H1 (cell line): ENCODE data around the gene SLC35E3. TPM values are rescaled to one million over a fixed set of nuclear protein-coding genes. Genes with fewer than 3 reads are reported as not detected.

Experiments used
- CTCF ChIA-PET: fragments of 300-600 bp; sonication (Branson Sonifier 250); formaldehyde crosslinking; loops from one replicate; lab custom pipeline; 2021; ENCODE audit not compliant: partially characterized antibody; lab: Charles Lee
- POLR2A ChIA-PET: fragments of 300-600 bp; sonication (Branson Sonifier 250); formaldehyde crosslinking; loops from one replicate; lab custom pipeline; 2021; ENCODE audit warnings: inconsistent platforms; ENCODE audit not compliant: partially characterized antibody; lab: Charles Lee
- DNase-seq, 2 experiments: peaks; one replicate each; pipeline versions ENCODE4 v3.0.0 to v3.0.0-alpha.2; 2010 to 2022; ENCODE audit warnings: low spot score in 2 of 2, low read depth in 1 of 2, mixed read lengths in 1 of 2
- FAIRE-seq: peaks from 2 replicates; lab custom pipeline; 2011; peaks lifted over from hg19 to GRCh38; lab: Jason Lieb, UNC
- H2AFZ ChIP-seq: 2 replicates; pipeline ENCODE4 v1.8.1; 2012; ENCODE audit warnings: low read length, inconsistent platforms
- H2AK5ac ChIP-seq: 2 replicates; pipeline ENCODE4 v1.6.1; 2013; ENCODE audit warnings: low read depth, low read length
- H2BK120ac ChIP-seq: replicated peaks from 2 replicates; pipeline ENCODE3; 2013; ENCODE audit warnings: low read depth, low read length, inconsistent platforms
- H2BK12ac ChIP-seq: 2 replicates; pipeline ENCODE4 v1.6.1; 2013; ENCODE audit warnings: low read depth, low read length
- H2BK15ac ChIP-seq: 2 replicates; pipeline ENCODE4 v1.6.1; 2013; ENCODE audit warnings: low read length
- H2BK20ac ChIP-seq: 2 replicates; pipeline ENCODE4 v1.6.1; 2013; ENCODE audit warnings: low read length
- H2BK5ac ChIP-seq: 2 replicates; pipeline ENCODE4 v1.6.1; 2013; ENCODE audit warnings: low read depth, low read length
- H3K14ac ChIP-seq: 2 replicates; pipeline ENCODE4 v1.6.1; 2013; ENCODE audit warnings: inconsistent platforms; ENCODE audit not compliant: insufficient read length
- H3K18ac ChIP-seq: 2 replicates; pipeline ENCODE4 v1.6.1; 2013; ENCODE audit warnings: low read length; ENCODE audit errors: extremely low read depth
- H3K23ac ChIP-seq: 2 replicates; pipeline ENCODE4 v1.6.1; 2013; ENCODE audit warnings: inconsistent platforms; ENCODE audit not compliant: insufficient read length
- H3K23me2 ChIP-seq: 2 replicates; pipeline ENCODE4 v1.6.1; 2013; ENCODE audit warnings: low read depth, low read length
- H3K27ac ChIP-seq: 2 replicates; pipeline ENCODE4 v1.6.1; 2011; ENCODE audit warnings: low read depth, low read length, inconsistent platforms
- H3K27me3 ChIP-seq, 4 experiments: replicated peaks in 1 of 4; 1 replicate in 1 of 4; 2 replicates in 3 of 4; pipeline versions ENCODE4 v1.6.1 to v1.8.1; 2011 to 2013; ENCODE audit warnings: low read length in 3 of 4, mild to moderate bottlenecking in 3 of 4, inconsistent platforms in 2 of 4, mixed read lengths in 2 of 4, moderate library complexity in 1 of 4; ENCODE audit not compliant: control insufficient read depth in 3 of 4, insufficient read depth in 3 of 4; ENCODE audit errors: extremely low read depth in 1 of 4
- H3K36me3 ChIP-seq, 4 experiments: 2 replicates each; pipeline versions ENCODE4 v1.6.1 to v1.8.1; 2011 to 2013; ENCODE audit warnings: mild to moderate bottlenecking in 4 of 4, low read length in 3 of 4, moderate library complexity in 2 of 4, control low read depth in 1 of 4, inconsistent platforms in 1 of 4; ENCODE audit not compliant: insufficient read depth in 4 of 4, control insufficient read depth in 2 of 4
- H3K4ac ChIP-seq: replicated peaks from 2 replicates; pipeline ENCODE3; 2013; ENCODE audit warnings: low read length, low read depth, mixed read lengths, inconsistent platforms; ENCODE audit not compliant: insufficient read length
- H3K4me1 ChIP-seq, 4 experiments: replicated peaks in 1 of 4; 1 replicate in 1 of 4; 2 replicates in 3 of 4; pipeline versions ENCODE4 v1.6.1 to v1.8.1; 2011 to 2013; ENCODE audit warnings: low read length in 3 of 4, inconsistent platforms in 2 of 4, mixed read lengths in 1 of 4; ENCODE audit not compliant: insufficient read depth in 4 of 4, control insufficient read depth in 3 of 4
- H3K4me2 ChIP-seq, 2 experiments: 2 replicates each; pipeline versions ENCODE4 v1.6.1 to v1.8.1; 2011 to 2013; ENCODE audit warnings: low read depth in 2 of 2, low read length in 2 of 2, control low read depth in 1 of 2, inconsistent platforms in 1 of 2, mild to moderate bottlenecking in 1 of 2; ENCODE audit not compliant: insufficient read depth in 1 of 2
- H3K4me3 ChIP-seq, 4 experiments: fragments of 200-600, 300-600 bp in 1 of 4; sonication (generic), shearing (Covaris generic), sonication (Bioruptor Twin) in 1 of 4; 2 replicates each; pipeline versions ENCODE4 v1.5.1 to v1.8.1; 2011 to 2016; ENCODE audit warnings: low read length in 4 of 4, low read depth in 3 of 4, control low read depth in 2 of 4, inconsistent platforms in 2 of 4, mild to moderate bottlenecking in 2 of 4, mixed read lengths in 1 of 4, moderate library complexity in 1 of 4; ENCODE audit not compliant: insufficient read depth in 2 of 4; ENCODE audit errors: extremely low read depth in 1 of 4
- H3K56ac ChIP-seq: replicated peaks from 2 replicates; pipeline ENCODE3; 2013; ENCODE audit warnings: low read depth, mild to moderate bottlenecking, mixed read lengths, low read length, inconsistent platforms; ENCODE audit not compliant: insufficient read length
- H3K79me1 ChIP-seq: 2 replicates; pipeline ENCODE4 v1.6.1; 2013; ENCODE audit warnings: low read depth, low read length, control low read depth
- H3K79me2 ChIP-seq, 2 experiments: 2 replicates each; pipeline versions ENCODE4 v1.6.1 to v1.8.1; 2012 to 2013; ENCODE audit warnings: low read length in 2 of 2, mild to moderate bottlenecking in 2 of 2, inconsistent platforms in 1 of 2; ENCODE audit not compliant: insufficient read depth in 2 of 2, control insufficient read depth in 1 of 2
- H3K9ac ChIP-seq, 4 experiments: replicated peaks in 1 of 4; 1 replicate in 1 of 4; 2 replicates in 3 of 4; pipeline versions ENCODE4 v1.6.1 to v1.8.1; 2011 to 2013; ENCODE audit warnings: low read depth in 3 of 4, low read length in 3 of 4, control low read depth in 2 of 4, mild to moderate bottlenecking in 2 of 4, moderate library complexity in 2 of 4, inconsistent platforms in 1 of 4; ENCODE audit errors: extremely low read depth in 1 of 4
- H3K9me3 ChIP-seq, 2 experiments: 2 replicates each; pipeline versions ENCODE4 v1.6.1 to v1.8.1; 2012 to 2013; ENCODE audit warnings: mild to moderate bottlenecking in 2 of 2, moderate library complexity in 2 of 2, control low read depth in 1 of 2, inconsistent platforms in 1 of 2, low read depth in 1 of 2, low read length in 1 of 2, mixed read lengths in 1 of 2; ENCODE audit not compliant: insufficient read depth in 2 of 2
- H4K20me1 ChIP-seq, 2 experiments: replicated peaks in 1 of 2; 2 replicates each; pipeline versions ENCODE3 to v1.8.1; 2011 to 2013; ENCODE audit warnings: inconsistent platforms in 2 of 2, low read length in 2 of 2, mild to moderate bottlenecking in 1 of 2; ENCODE audit not compliant: insufficient read depth in 2 of 2, control insufficient read depth in 1 of 2
- H4K5ac ChIP-seq: 2 replicates; pipeline ENCODE4 v1.6.1; 2013; ENCODE audit warnings: low read length, low read depth, mixed read lengths, inconsistent platforms; ENCODE audit not compliant: insufficient read length
- H4K8ac ChIP-seq: 2 replicates; pipeline ENCODE4 v1.8.0; 2013; ENCODE audit warnings: mild to moderate bottlenecking, moderate library complexity, low read length, inconsistent platforms; ENCODE audit not compliant: insufficient read depth; ENCODE audit errors: extremely low read depth
- H4K91ac ChIP-seq: replicated peaks from 2 replicates; pipeline ENCODE3; 2013; ENCODE audit warnings: low read length, mixed read lengths, inconsistent platforms; ENCODE audit not compliant: insufficient read length
- ASH2L ChIP-seq: fragments of 200-600, 300-600 bp; sonication (generic); IDR thresholded peaks from one replicate; pipeline ENCODE4 v1.7.1; 2017; ENCODE audit warnings: low read length
- CTCF ChIP-seq, 3 experiments: IDR thresholded peaks; 1 replicate in 2 of 3; 2 replicates in 1 of 3; pipeline versions ENCODE4 v1.5.1 to v1.6.1; 2011; ENCODE audit warnings: low read length in 3 of 3, mild to moderate bottlenecking in 3 of 3, inconsistent platforms in 2 of 3, low read depth in 1 of 3, moderate library complexity in 1 of 3; ENCODE audit not compliant: insufficient read depth in 1 of 3; ENCODE audit errors: control extremely low read depth in 1 of 3
- EGR1 ChIP-seq: IDR thresholded peaks from 2 replicates; pipeline ENCODE4 v1.6.1; 2011; ENCODE audit warnings: low read depth, low read length, borderline replicate concordance
- FOSL1 ChIP-seq: IDR thresholded peaks from 2 replicates; pipeline ENCODE4 v1.6.1; 2011; ENCODE audit warnings: mild to moderate bottlenecking, low read depth, low read length, moderate library complexity; ENCODE audit not compliant: insufficient read depth
- JUND ChIP-seq: IDR thresholded peaks from 2 replicates; pipeline ENCODE4 v1.6.1; 2011; ENCODE audit warnings: mild to moderate bottlenecking, improper control_type of control experiment, low read length
- KDM5A ChIP-seq: fragments of 200-600 bp; IDR thresholded peaks from 2 replicates; pipeline ENCODE4 v1.7.1; 2012; ENCODE audit warnings: mild to moderate bottlenecking, low read length, inconsistent platforms, mixed read lengths
- NRF1 ChIP-seq: IDR thresholded peaks from 2 replicates; pipeline ENCODE4 v1.6.1; 2011; ENCODE audit warnings: mild to moderate bottlenecking, low read depth, low read length, improper control_type of control experiment
- SRF ChIP-seq: IDR thresholded peaks from 2 replicates; pipeline ENCODE4 v1.6.1; 2011; ENCODE audit warnings: mild to moderate bottlenecking, low read depth, low read length, moderate library complexity
- ZNF274 ChIP-seq: IDR thresholded peaks from 2 replicates; pipeline ENCODE4 v1.7.0; 2012; ENCODE audit warnings: low read length, borderline replicate concordance; ENCODE audit errors: extremely low read depth
- WGBS, 2 experiments: shearing (Covaris generic) in 1 of 2; methylation state at CpG; one replicate each; pipeline versions ENCODE4 v1.1.6 to v1.1.7; 2013 to 2015; ENCODE audit warnings: low lambda C conversion rate in 2 of 2, mixed read lengths in 2 of 2, inconsistent platforms in 1 of 2, low coverage in 1 of 2, missing lambda C conversion rate in 1 of 2; ENCODE audit not compliant: insufficient replicate concordance in 2 of 2, insufficient coverage in 1 of 2, insufficient read length in 1 of 2; ENCODE audit errors: extremely low coverage in 1 of 2, missing lambda C conversion rate in 1 of 2; 5-methylcytosine and 5-hydroxymethylcytosine counted together
- polyA plus RNA-seq, 7 experiments: library from polyadenylated mRNA; depleted of rRNA in 3 of 7; stranded (reverse) in 5 of 7; unstranded in 2 of 7; fragments of >200 nt in 5 of 7; fragments of 200-250 nt in 2 of 7; gene quantifications; 1 replicate in 5 of 7; 2 replicates in 1 of 7; 4 replicates in 1 of 7; pipeline versions ENCODE4 v1.2.1 to v1.2.3, GENCODE V29; 2011 to 2013; ENCODE audit warnings: missing spikeins in 2 of 7, mixed read lengths in 2 of 7
- total RNA-seq: library from RNA; stranded (reverse); fragmentation: NEBNext Ultra II Directional; extraction: Animal tissue kit (Norgen Biotek cat#: 25700); gene quantifications from 2 replicates; pipeline ENCODE4 v1.2.1, GENCODE V29; 2021

SLC35E3 gene
- total and polyA plus RNA-seq, 2 of the 8 experiments (the other 6 are each of a cell fraction or from before 2014, with no cell fraction given), result 10.0 to 10.9 TPM

DNA sequence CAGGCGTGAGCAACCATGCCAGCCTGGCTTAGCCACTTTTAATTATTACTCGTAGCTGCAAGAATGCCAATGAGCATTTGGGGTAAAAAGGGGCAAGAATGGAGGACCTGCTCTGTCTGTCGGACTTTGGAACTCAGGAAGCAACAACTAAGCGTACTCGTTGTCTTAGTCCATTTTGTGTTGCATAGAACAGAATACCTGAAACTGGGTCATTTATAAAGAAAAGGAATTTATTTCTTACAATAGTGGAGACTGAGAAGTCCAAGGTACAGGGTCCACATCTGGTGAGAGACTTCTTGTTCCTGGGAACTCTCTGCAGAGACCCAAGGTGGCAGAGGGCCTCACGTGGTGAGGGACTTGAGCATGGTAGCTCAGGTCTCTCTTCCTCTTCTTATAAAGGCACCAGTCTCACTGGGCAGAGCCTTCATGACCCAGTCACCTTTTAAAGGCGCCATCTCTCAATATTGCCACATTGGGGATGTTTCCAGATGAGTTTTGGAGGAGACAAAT, 29.2 kb downstream of the SLC35E3 start:
- Histone ChIP-seq H2BK20ac (no peak overlapping the region), H2AK5ac (no peak overlapping the region), H3K23me2 (no peaks in the 10 kb centered on the region), H4K20me1 (no peaks in the 10 kb centered on the region), H3K27me3 (no peaks in the 10 kb centered on the region), H3K27ac (no peak overlapping the region), H2BK5ac (no peak overlapping the region), H4K8ac (no peak overlapping the region), H3K4me3 (no peak overlapping the region), H3K4ac (no peak overlapping the region), H4K5ac (no peak overlapping the region), H3K56ac (no peak overlapping the region), H3K14ac (no peak overlapping the region), H3K9me3 (no peaks in the 10 kb centered on the region), H2BK120ac (no peak overlapping the region), H3K18ac (no peak overlapping the region), H3K4me2 (no peak overlapping the region), H3K36me3 (no peaks in the 10 kb centered on the region), H2AFZ (no peak overlapping the region), H3K79me2 (no peaks in the 10 kb centered on the region), H2BK15ac (no peak overlapping the region), H4K91ac (no peak overlapping the region), H3K23ac (no peak overlapping the region), H3K9ac (no peak overlapping the region)
- ChIA-PET CTCF (no interaction called here), POLR2A (interaction anchor here (0.6 to 1.4 kb wide), 3 partner anchors 12 to 838 kb away, joined by 3 to 5 read pairs (median 3); partner anchors contain the start of gene MDM2)
- FAIRE-seq (no peak), DNase-seq (no peak)
- WGBS, 2 experiments, result 94% methylated on average over 7 of the region's 7 CpGs; no CpG with 5 or more reads in 1 of the 2 experiments
- TF ChIP-seq JUND, result no peak
- TF ChIP-seq ZNF274, result no peak
- no peak for TF ChIP-seq NRF1
- no peak for TF ChIP-seq CTCF (IDR thresholded peaks at IDR 0.05; ENCODE audit: control extremely low read depth in 1 of 3, insufficient read depth in 1 of 3, low read depth in 1 of 3, low read length in 3 of 3)
- no peak for TF ChIP-seq FOSL1
- no peak for TF ChIP-seq SRF
- TF ChIP-seq KDM5A, result no peak
- TF ChIP-seq ASH2L, result no peak
- TF ChIP-seq EGR1, result no peak
- TF ChIP-seq, all 59 proteins: peak for 0
- no peaks in the 10 kb centered on the region for H3K79me1 ChIP-seq
- H2BK12ac ChIP-seq, result no peak overlapping the region
- H3K4me1 ChIP-seq, result no peaks in the 10 kb centered on the region
